Tibial artery (tissue), 4 donors: ENCODE data around the gene C4BPB.

ENCODE experiments used
- DNase-seq, 2 donors: peaks; one replicate each; pipeline ENCODE4 v3.0.0-alpha.2; 2019
- H3K27ac ChIP-seq, 2 donors: fragments of 200-600 bp; sonication (generic) in 1 of 2; 1 replicate in 1 of 2; 2 replicates in 1 of 2; pipeline ENCODE4 v1.5.1; 2018 to 2019; ENCODE audit warnings: mild to moderate bottlenecking in 1 of 2
- H3K27me3 ChIP-seq, 2 donors: fragments of 200-600 bp; sonication (generic) in 1 of 2; one replicate each; pipeline versions ENCODE4 v1.5.1 to v1.6.0; 2016 to 2019
- H3K36me3 ChIP-seq, 3 donors: fragments of 200-600 bp; sonication (generic) in 2 of 3; one replicate each; pipeline ENCODE4 v1.5.1; 2016 to 2019; ENCODE audit warnings: mild to moderate bottlenecking in 2 of 3
- H3K4me1 ChIP-seq, 4 donors: fragments of 200-600 bp; sonication (generic) in 2 of 4; 1 replicate in 3 of 4; 2 replicates in 1 of 4; pipeline ENCODE4 v1.5.1; 2016 to 2019
- H3K4me3 ChIP-seq, 2 donors: fragments of 200-600 bp; sonication (generic) in 1 of 2; 1 replicate in 1 of 2; 2 replicates in 1 of 2; pipeline ENCODE4 v1.5.1; 2018 to 2019; ENCODE audit warnings: mild to moderate bottlenecking in 2 of 2
- H3K9me3 ChIP-seq, 3 donors: fragments of 200-600 bp; sonication (generic) in 1 of 3; one replicate each; pipeline ENCODE4 v1.5.1; 2016 to 2019
- intact Hi-C: fragments of 100-400 bp; cut with DNase I; formaldehyde crosslinking; loops from one replicate; pipeline ENCODE4 v1.15.0; 2023; ENCODE audit warnings: low total_unique reads
- TF ChIP-seq, protein P1 (sequence below), 2 experiments: fragments of 200-600 bp in 1 of 2; fragments of 450-650 bp in 1 of 2; IDR thresholded peaks; one replicate each; pipeline ENCODE4 v1.5.1; 2017 to 2019; ENCODE audit warnings: antibody characterized with exemption in 2 of 2, mild to moderate bottlenecking in 1 of 2, moderate library complexity in 1 of 2

The C4BPB gene

DNA sequence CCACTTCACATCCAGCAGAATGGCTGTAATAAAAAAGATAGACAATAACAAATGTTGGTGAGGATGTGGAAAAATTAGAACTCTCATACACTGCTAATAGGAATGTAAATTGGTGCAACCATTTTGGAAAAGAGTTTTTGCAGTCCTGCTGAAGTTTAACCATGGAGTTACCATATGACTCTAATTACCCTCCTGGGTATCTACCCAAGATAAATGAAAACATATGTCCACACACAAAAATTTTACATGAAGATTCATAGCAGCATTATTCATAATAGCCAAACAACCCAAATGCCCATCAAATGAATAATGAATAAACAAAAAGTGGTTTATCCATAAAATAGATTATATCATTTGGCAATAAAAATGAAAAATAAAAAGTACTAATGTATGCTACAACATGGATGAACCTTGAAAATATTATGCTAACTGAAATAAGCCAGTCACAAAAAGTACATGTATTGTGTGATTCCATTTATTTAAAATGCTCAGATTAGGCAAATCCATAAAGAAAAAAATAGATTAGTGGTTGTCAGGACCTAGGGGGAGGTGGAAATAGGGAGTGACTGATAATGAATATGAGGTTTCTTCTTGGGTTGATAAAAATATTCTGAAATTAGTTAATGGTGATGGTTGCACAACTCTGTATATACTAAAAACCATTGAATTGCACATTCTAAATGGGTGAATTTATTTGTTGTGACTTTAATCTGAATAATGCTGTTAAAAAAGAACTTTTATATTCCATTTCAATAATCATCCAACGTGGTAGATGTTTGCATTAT, 41.8 kb downstream of the C4BPB start:
- TF ChIP-seq, protein P1, sequence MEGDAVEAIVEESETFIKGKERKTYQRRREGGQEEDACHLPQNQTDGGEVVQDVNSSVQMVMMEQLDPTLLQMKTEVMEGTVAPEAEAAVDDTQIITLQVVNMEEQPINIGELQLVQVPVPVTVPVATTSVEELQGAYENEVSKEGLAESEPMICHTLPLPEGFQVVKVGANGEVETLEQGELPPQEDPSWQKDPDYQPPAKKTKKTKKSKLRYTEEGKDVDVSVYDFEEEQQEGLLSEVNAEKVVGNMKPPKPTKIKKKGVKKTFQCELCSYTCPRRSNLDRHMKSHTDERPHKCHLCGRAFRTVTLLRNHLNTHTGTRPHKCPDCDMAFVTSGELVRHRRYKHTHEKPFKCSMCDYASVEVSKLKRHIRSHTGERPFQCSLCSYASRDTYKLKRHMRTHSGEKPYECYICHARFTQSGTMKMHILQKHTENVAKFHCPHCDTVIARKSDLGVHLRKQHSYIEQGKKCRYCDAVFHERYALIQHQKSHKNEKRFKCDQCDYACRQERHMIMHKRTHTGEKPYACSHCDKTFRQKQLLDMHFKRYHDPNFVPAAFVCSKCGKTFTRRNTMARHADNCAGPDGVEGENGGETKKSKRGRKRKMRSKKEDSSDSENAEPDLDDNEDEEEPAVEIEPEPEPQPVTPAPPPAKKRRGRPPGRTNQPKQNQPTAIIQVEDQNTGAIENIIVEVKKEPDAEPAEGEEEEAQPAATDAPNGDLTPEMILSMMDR (IDR thresholded peaks at IDR 0.05) = no peak
- Histone ChIP-seq H3K27me3 (no peaks in the 10 kb centered on the region), H3K9me3 (peaks cover 0 to 37% (median 22%) of the 10 kb centered on the region in 3 donors), H3K4me3 (no peak overlapping the region), H3K4me1 (no peaks in the 10 kb centered on the region), H3K36me3 (peaks cover 0 to 9% (median 7%) of the 10 kb centered on the region in 3 donors), H3K27ac (no peak overlapping the region)
- DNase-seq = no peak
- intact Hi-C loops = no loop called here

DNA sequence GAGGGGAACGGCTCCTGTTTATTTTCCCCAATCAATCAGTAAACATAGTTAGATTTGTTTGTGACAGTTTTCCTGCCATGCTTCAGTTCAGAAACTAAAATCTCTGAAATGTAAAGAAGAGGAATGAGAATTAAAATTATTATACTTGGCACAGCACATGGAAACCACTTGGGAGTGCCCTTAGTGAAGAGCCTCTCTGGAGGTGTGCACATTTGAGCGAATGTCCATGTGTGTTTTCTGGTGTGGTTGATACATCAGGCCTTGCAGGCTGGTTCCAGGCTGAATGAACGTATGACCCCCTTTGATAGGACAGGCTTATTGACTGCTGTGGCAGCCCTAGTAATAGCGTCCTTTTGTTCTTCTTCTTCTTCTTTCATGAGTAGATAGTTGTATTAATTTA, 42.5 kb downstream of the C4BPB start:
- H3K9me3 ChIP-seq = peaks cover 0 to 37% (median 22%) of the 10 kb centered on the region in 3 donors
- H3K4me3 ChIP-seq = no peak overlapping the region
- peaks cover 0 to 9% (median 7%) of the 10 kb centered on the region in 3 donors for H3K36me3 ChIP-seq
- intact Hi-C loops = no loop called here
- H3K27me3 ChIP-seq = no peaks in the 10 kb centered on the region
- H3K4me1 ChIP-seq = no peaks in the 10 kb centered on the region
- TF ChIP-seq, protein P1 (IDR thresholded peaks at IDR 0.05) = no peak
- no peak for DNase-seq
- no peak overlapping the region for H3K27ac ChIP-seq

DNA sequence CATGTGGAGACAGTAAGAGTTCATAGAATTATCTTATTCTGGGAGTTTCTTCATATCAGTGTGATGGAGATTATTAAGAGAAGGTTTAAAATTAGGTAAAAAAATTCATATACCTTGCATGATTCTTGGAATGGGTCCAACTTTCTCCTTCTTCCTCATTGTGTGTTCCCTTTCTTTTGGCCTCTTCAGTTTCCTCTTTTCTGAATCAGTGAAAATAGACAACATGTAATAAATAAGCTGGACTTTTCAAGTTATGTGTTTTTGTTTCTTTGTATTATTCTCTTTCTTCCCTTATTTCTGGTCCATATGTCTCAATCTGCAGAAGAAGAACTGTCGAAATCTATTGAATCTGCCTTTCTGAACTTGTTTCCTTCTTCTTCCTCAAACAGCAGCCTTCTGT, 45.9 kb downstream of the C4BPB start:
- intact Hi-C loops = no loop called here
- TF ChIP-seq, protein P1 (IDR thresholded peaks at IDR 0.05) = no peak
- Histone ChIP-seq H3K27me3 (no peaks in the 10 kb centered on the region), H3K9me3 (peaks cover 0 to 18% (median 3%) of the 10 kb centered on the region in 3 donors), H3K36me3 (peaks cover 0 to 7% (median 0%) of the 10 kb centered on the region in 3 donors), H3K27ac (no peak overlapping the region), H3K4me3 (no peak overlapping the region), H3K4me1 (no peaks in the 10 kb centered on the region)
- DNase-seq = no peak

DNA sequence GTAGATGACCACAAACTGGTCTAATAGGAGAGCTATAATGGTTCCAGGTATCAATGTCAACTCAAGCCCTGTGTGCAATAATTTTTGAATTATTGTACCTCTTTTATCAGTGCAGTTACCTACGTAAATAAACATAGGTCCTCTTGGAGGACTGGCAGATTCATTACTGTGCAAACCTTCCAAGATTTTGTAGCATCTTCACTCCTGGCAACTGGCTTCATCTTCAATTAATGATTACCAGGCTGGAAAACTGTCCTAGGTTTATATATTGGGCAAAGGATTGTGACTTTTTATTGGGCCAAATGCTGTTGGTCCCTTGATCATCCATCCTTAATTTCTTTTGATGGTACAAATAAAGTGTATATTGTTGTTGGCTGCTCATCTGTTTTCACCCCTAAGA, 51.0 kb downstream of the C4BPB start:
- no peaks in the 10 kb centered on the region for H3K4me1 ChIP-seq

DNA sequence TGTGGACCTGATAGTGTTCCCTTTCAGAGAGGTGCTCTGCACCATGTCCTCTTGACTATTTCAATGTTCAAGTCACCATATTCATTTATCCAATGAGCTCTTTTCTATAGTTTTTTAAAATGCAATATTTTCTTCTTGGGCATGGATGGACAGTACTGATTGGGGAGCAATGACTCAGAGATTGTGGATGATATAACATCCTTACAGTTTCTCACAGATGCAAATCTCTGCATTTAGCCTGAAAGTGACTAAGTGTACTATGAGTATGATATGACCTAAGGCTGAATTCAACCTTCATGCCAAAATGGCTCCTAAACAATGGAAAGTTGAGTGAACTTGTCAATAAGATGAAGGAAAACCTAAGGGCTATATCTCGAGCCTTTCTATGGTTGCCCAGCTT, 51.9 kb downstream of the C4BPB start:
- no peak overlapping the region for H3K27ac ChIP-seq
- H3K4me1 ChIP-seq = no peaks in the 10 kb centered on the region
- H3K27me3 ChIP-seq = no peaks in the 10 kb centered on the region
- peaks cover 0 to 5% (median 0%) of the 10 kb centered on the region in 3 donors for H3K9me3 ChIP-seq
- H3K36me3 ChIP-seq = no peaks in the 10 kb centered on the region
- H3K4me3 ChIP-seq = no peak overlapping the region
- DNase-seq = no peak
- intact Hi-C loops = no loop called here
- TF ChIP-seq, protein P1 (IDR thresholded peaks at IDR 0.05) = no peak

More for the DNA sequence above, 51.0 kb downstream of the C4BPB start:
- intact Hi-C loops = no loop called here
- Histone ChIP-seq H3K27me3 (no peaks in the 10 kb centered on the region), H3K36me3 (no peaks in the 10 kb centered on the region), H3K9me3 (peaks cover 0 to 5% (median 0%) of the 10 kb centered on the region in 3 donors), H3K4me3 (no peak overlapping the region), H3K27ac (no peak overlapping the region)
- DNase-seq = no peak
- TF ChIP-seq, protein P1 (IDR thresholded peaks at IDR 0.05) = no peak
